ENCODE measurements around the gene CASP7.
"Not testable (repeated sequence)": the region's sequence is repeated elsewhere in the genome, so short reads cannot be mapped to it uniquely, and the experiment has no call there.

The CASP7 gene

DNA sequence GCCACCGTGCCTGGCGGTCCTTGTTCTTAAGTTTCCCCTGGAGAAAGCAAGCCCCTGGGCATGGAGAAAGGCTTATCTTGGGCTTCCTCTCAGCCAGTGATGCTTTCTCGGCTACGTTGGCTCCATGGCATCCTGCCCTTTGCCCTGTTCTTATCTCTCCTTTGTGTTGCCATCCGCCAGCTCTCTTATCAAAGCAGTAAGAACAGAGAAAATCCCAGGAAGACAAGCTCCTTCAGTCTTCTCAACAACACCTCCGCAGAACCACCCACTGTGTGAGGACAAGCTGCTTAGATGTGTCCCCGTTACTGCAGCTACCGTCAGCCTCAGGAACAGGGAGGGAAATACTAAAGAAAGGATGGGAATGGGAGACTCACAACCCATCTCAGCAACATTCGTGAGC, 75.1 kb downstream of the CASP7 start:
- no peak for DNase-seq

GRCh38 chr10:113756940-113757543, 77.3 kb downstream of the CASP7 start:
- no peak for DNase-seq

GRCh38 chr10:113762083-113762482, 82.4 kb downstream of the CASP7 start:
- DNase-seq: no peak

GRCh38 chr10:113764582-113764981, 84.9 kb downstream of the CASP7 start:
- DNase-seq: no peak

GRCh38 chr10:113765910-113766309, 86.2 kb downstream of the CASP7 start:
- DNase-seq: no peak

GRCh38 chr10:113767222-113767621, 87.5 kb downstream of the CASP7 start:
- no peak for DNase-seq

DNA sequence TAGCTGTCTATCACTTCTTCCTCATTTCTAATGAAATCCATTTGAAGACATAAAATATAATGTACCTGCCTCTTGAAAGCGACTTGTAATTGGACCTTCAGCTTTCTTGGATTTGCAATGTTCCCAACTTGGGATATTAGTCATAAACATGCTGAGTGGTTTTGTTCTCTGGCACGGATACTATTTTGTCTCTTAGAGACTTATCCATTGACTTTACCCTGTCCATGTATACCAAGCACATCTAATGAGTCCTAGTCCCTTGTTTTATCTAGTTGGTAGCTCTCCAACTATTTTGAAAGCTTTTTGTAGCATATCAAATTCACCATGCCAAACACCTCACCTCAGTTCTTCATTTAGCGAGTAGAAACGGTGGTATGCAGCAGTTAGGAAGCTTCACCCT, 90.6 kb downstream of the CASP7 start:
- no peak for DNase-seq

GRCh38 chr10:113771131-113771530, 91.4 kb downstream of the CASP7 start:
- not testable (repeated sequence) for DNase-seq

DNA sequence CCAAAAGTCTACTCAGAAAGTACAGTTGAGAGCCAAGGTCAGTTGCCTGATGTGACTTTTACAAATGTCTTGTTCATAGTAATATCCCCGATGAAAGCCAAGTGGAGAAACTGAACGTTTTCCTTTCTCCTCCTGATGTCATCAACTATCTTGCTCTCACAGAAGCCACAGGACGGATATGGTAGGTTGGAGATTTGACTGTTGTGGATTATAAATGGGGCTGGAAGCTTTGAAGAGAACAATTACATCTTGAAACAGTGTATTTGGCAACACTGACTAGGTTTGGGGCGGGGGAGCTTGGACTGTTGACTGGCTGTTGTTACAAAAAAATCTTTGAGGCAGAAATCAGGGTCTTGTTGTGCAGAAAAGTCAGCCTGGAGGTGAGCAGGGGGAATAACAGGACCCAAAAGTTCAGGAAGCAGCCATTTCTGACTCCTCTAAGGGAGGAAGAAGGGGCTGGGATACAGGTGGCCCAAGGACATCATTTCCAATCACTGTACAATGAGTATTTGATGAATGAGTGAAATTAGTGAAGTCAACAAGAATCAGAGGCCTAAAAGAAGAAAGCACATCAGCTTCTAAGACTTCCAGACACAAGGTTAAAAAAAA, 96.1 kb downstream of the CASP7 start:
- DNase-seq: no peak

DNA sequence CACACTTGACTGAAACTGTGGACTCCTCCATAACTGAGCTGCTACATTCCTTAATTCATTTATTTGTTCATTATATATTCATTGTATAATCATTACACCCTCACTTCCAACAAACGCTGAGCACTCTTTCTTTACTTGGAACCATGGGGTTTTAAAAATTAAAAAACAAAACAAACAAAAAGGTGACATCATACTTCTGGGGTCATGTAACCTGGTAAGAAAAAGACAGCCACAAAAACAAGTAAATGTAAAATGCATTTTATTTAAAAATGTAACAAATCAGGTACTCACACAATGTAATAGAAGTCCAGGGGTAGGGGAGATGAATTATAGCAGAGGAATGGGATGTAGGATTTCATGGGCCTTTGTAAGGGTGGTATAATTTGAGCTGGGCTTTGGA, 96.8 kb downstream of the CASP7 start:
- no peak for DNase-seq

Measured in CD4-positive, alpha-beta T cell treated with Interleukin-1 beta for 1 hour (primary cell).